ENCODE measurements around the gene INAFM1.

DNA sequence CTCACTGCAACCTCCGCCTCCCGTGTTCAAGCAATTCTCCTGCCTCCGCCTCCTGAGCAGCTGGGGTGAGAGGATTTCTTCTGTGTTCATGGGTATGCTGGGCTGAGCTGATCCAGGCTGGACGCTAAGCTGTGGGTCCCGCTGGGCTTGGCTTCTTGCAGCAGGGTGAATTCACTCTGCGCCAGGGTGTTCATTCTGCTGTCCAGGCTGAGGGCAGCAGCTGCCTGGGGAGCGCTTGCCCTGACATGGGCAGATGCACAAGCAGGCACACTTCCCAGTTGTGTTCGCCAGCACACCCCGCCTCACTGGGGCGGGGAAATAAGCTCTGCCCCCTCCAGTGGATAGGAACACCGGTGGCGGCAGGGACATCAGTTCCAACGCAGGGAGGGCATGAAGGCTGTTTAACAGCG lies 7.3 kb upstream of the INAFM1 start:
- TF ChIP-seq, protein P1, sequence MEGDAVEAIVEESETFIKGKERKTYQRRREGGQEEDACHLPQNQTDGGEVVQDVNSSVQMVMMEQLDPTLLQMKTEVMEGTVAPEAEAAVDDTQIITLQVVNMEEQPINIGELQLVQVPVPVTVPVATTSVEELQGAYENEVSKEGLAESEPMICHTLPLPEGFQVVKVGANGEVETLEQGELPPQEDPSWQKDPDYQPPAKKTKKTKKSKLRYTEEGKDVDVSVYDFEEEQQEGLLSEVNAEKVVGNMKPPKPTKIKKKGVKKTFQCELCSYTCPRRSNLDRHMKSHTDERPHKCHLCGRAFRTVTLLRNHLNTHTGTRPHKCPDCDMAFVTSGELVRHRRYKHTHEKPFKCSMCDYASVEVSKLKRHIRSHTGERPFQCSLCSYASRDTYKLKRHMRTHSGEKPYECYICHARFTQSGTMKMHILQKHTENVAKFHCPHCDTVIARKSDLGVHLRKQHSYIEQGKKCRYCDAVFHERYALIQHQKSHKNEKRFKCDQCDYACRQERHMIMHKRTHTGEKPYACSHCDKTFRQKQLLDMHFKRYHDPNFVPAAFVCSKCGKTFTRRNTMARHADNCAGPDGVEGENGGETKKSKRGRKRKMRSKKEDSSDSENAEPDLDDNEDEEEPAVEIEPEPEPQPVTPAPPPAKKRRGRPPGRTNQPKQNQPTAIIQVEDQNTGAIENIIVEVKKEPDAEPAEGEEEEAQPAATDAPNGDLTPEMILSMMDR (IDR thresholded peaks at IDR 0.05): no peak
- no peak for TF ChIP-seq POLR2A (IDR thresholded peaks at IDR 0.05)

All from adrenal gland (tissue), 5 donors.